PC-9 (cell line): ENCODE measurements around the gene GNAL. TPM values are rescaled to one million over a fixed set of nuclear protein-coding genes. Genes with fewer than 3 reads are reported as not detected.

Source experiments
- BruUV-seq: library from RNA; stranded (reverse); fragments of 400-500 nt; replicated peaks from 2 replicates; lab custom pipeline; 2021; lab: Mats Ljungman, UMichigan
- CTCF ChIA-PET: fragments of 300-600 bp; sonication (Branson Sonifier 250); formaldehyde crosslinking; loops from one replicate; lab custom pipeline; 2022; ENCODE audit warnings: antibody characterized with exemption; lab: Charles Lee
- POLR2A ChIA-PET: fragments of 300-600 bp; sonication (Branson Sonifier 250); formaldehyde crosslinking; loops from one replicate; lab custom pipeline; 2022; ENCODE audit warnings: antibody characterized with exemption; ENCODE audit not compliant: unreplicated experiment; lab: Charles Lee
- DNase-seq, 2 experiments: peaks; one replicate each; pipeline versions ENCODE4 v3.0.0 to v3.0.0-alpha.2; 2015 to 2022; ENCODE audit warnings: mixed read lengths in 1 of 2
- H2AFZ ChIP-seq: fragments of 200-600 bp; sonication (generic); 2 replicates; pipeline ENCODE4 v1.8.1; 2017; ENCODE audit warnings: antibody characterized with exemption
- H3F3A ChIP-seq: fragments of 200-600 bp; sonication (generic); 2 replicates; pipeline ENCODE4 v1.8.1; 2017; ENCODE audit warnings: antibody characterized with exemption, mild to moderate bottlenecking, low read depth; ENCODE audit not compliant: insufficient read depth
- H3K27ac ChIP-seq: fragments of 200-600 bp; sonication (generic); 2 replicates; pipeline ENCODE4 v1.6.1; 2016; ENCODE audit warnings: mixed run types
- H3K27me3 ChIP-seq: fragments of 200-600 bp; sonication (generic); 2 replicates; pipeline ENCODE4 v1.6.1; 2016; ENCODE audit warnings: low read depth, mixed run types; ENCODE audit not compliant: insufficient read depth
- H3K36me3 ChIP-seq: fragments of 200-600 bp; sonication (generic); 2 replicates; pipeline ENCODE4 v1.6.1; 2016; ENCODE audit warnings: low read depth, mixed run types
- H3K4me1 ChIP-seq: fragments of 200-600 bp; sonication (generic); replicated peaks from 2 replicates; pipeline ENCODE4 v1.6.1; 2016; ENCODE audit warnings: mixed run types; ENCODE audit not compliant: insufficient read depth
- H3K4me2 ChIP-seq: fragments of 200-600 bp; sonication (generic); 2 replicates; pipeline ENCODE4 v1.6.1; 2017; ENCODE audit warnings: mixed run types
- H3K4me3 ChIP-seq: fragments of 200-600 bp; sonication (generic); 2 replicates; pipeline ENCODE4 v1.6.1; 2016; ENCODE audit warnings: mixed run types
- H3K79me2 ChIP-seq: fragments of 200-600 bp; sonication (generic); 2 replicates; pipeline ENCODE4 v1.6.1; 2017; ENCODE audit warnings: low read depth, mixed run types
- H3K9me2 ChIP-seq: fragments of 200-600 bp; sonication (generic); 2 replicates; pipeline ENCODE4 v1.8.1; 2017; ENCODE audit warnings: mild to moderate bottlenecking; ENCODE audit not compliant: insufficient read depth
- H3K9me3 ChIP-seq: fragments of 200-600 bp; sonication (generic); 2 replicates; pipeline ENCODE4 v1.8.1; 2016; ENCODE audit warnings: low read depth; ENCODE audit not compliant: insufficient read depth
- H4K20me1 ChIP-seq: fragments of 200-600 bp; sonication (generic); 2 replicates; pipeline ENCODE4 v1.8.1; 2017; ENCODE audit not compliant: insufficient read depth
- EZH2 ChIP-seq: fragments of 200-600 bp; sonication (generic); IDR thresholded peaks from 2 replicates; pipeline ENCODE4 v1.8.0; 2017; ENCODE audit warnings: antibody characterized with exemption, low read depth
- intact Hi-C: fragments of 100-400 bp; cut with micrococcal nuclease; formaldehyde crosslinking; loops from one replicate; pipeline ENCODE4 v1.10.0; 2022; ENCODE audit not compliant: unreplicated experiment
- total RNA-seq: library from RNA; stranded (reverse); gene quantifications from 2 replicates; pipeline ENCODE4 v1.2.3, GENCODE V29; 2021
- TF ChIP-seq, protein P1 (sequence below): fragments of 200-600 bp; sonication (generic); conservative IDR thresholded peaks from 2 replicates; pipeline ENCODE4 v1.6.1; 2017; ENCODE audit warnings: mixed run types, antibody characterized with exemption, mild to moderate bottlenecking, moderate library complexity

Gene GNAL
- total RNA-seq, 1 experiment from 2014 or later, result 3.3 TPM

DNA sequence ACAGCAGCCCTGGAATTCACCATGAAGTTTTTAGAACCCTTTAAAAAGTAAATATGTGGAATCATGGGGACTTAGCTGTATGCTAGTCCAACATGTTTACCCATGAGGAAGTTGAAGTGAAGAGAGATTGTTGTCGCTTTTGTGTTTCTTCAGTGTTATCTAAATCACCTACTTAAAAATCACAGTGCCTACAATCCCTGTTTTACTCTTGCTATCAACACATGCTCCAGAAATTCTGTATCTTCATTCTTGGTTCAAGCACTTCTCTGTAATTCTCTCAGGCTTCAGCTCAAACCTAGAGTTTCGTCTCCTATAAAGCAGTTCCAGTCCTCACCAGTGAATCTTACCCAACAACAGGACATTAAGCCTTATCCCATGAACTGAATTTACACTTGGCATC lies 131.6 kb downstream of the GNAL start:
- H3K4me2 ChIP-seq, result no peak overlapping the region
- H3K9me2 ChIP-seq, result no peaks in the 10 kb centered on the region
- no peaks in the 10 kb centered on the region for H3K36me3 ChIP-seq
- BruUV-seq, result no TSS peak
- POLR2A ChIA-PET, result no interaction called here
- no peaks in the 10 kb centered on the region for H3K9me3 ChIP-seq
- H3K27ac ChIP-seq, result no peak overlapping the region
- no peaks in the 10 kb centered on the region for H3F3A ChIP-seq
- TF ChIP-seq EZH2, result no peak
- TF ChIP-seq, protein P1, sequence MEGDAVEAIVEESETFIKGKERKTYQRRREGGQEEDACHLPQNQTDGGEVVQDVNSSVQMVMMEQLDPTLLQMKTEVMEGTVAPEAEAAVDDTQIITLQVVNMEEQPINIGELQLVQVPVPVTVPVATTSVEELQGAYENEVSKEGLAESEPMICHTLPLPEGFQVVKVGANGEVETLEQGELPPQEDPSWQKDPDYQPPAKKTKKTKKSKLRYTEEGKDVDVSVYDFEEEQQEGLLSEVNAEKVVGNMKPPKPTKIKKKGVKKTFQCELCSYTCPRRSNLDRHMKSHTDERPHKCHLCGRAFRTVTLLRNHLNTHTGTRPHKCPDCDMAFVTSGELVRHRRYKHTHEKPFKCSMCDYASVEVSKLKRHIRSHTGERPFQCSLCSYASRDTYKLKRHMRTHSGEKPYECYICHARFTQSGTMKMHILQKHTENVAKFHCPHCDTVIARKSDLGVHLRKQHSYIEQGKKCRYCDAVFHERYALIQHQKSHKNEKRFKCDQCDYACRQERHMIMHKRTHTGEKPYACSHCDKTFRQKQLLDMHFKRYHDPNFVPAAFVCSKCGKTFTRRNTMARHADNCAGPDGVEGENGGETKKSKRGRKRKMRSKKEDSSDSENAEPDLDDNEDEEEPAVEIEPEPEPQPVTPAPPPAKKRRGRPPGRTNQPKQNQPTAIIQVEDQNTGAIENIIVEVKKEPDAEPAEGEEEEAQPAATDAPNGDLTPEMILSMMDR, result no peak
- CTCF ChIA-PET, result no interaction called here
- no peak overlapping the region for H2AFZ ChIP-seq
- no peak for DNase-seq
- intact Hi-C loops, result no loop called here
- no peaks in the 10 kb centered on the region for H3K4me1 ChIP-seq
- H3K4me3 ChIP-seq, result no peak overlapping the region
- H4K20me1 ChIP-seq, result no peaks in the 10 kb centered on the region
- H3K79me2 ChIP-seq, result no peaks in the 10 kb centered on the region
- no peaks in the 10 kb centered on the region for H3K27me3 ChIP-seq

- Histone ChIP-seq H4K20me1 (no peaks in the 10 kb centered on the region), H3K9me2 (no peaks in the 10 kb centered on the region), H3K27me3 (no peaks in the 10 kb centered on the region), H3K36me3 (no peaks in the 10 kb centered on the region), H2AFZ (no peak overlapping the region), H3K4me1 (no peaks in the 10 kb centered on the region), H3K27ac (no peak overlapping the region), H3K79me2 (no peaks in the 10 kb centered on the region), H3K4me2 (no peak overlapping the region), H3K9me3 (no peaks in the 10 kb centered on the region), H3K4me3 (no peak overlapping the region), H3F3A (no peaks in the 10 kb centered on the region)
- CTCF ChIA-PET, result no interaction called here
- no peak for DNase-seq
- intact Hi-C loops, result no loop called here
- POLR2A ChIA-PET, result no interaction called here
- no peak for TF ChIP-seq EZH2
- TF ChIP-seq, protein P1, result no peak
- BruUV-seq, result no TSS peak
Observed at GRCh38 chr18:11821208-11821607, 132.1 kb downstream of the GNAL start.

GRCh38 chr18:11821643-11822237 lies 132.7 kb downstream of the GNAL start:
- Histone ChIP-seq H4K20me1 (no peaks in the 10 kb centered on the region), H3K9me2 (no peaks in the 10 kb centered on the region), H3K79me2 (no peaks in the 10 kb centered on the region), H3K9me3 (no peaks in the 10 kb centered on the region), H3K27ac (no peak overlapping the region), H2AFZ (no peak overlapping the region), H3F3A (no peaks in the 10 kb centered on the region), H3K4me3 (no peak overlapping the region), H3K27me3 (no peaks in the 10 kb centered on the region), H3K4me2 (no peak overlapping the region), H3K4me1 (no peaks in the 10 kb centered on the region), H3K36me3 (no peaks in the 10 kb centered on the region)
- CTCF ChIA-PET, result no interaction called here
- no TSS peak for BruUV-seq
- POLR2A ChIA-PET, result no interaction called here
- intact Hi-C loops, result no loop called here
- no peak for DNase-seq
- no peak for TF ChIP-seq EZH2
- TF ChIP-seq, protein P1, result no peak
